H1 (cell line): ENCODE measurements around the gene LRCH3. TPM values are rescaled to one million over a fixed set of nuclear protein-coding genes. Genes with fewer than 3 reads are reported as not detected.

ENCODE experiments used
- BACH1 ChIP-seq: IDR thresholded peaks from 2 replicates; pipeline ENCODE4 v1.6.1; 2012; ENCODE audit warnings: low read length, improper control_type of control experiment
- JUN ChIP-seq: IDR thresholded peaks from 2 replicates; pipeline ENCODE4 v1.6.1; 2011; ENCODE audit warnings: low read depth, mild to moderate bottlenecking, improper control_type of control experiment, low read length
- TEAD4 ChIP-seq: IDR thresholded peaks from 2 replicates; pipeline ENCODE4 v1.6.1; 2012; ENCODE audit warnings: low read depth, low read length, inconsistent platforms, mixed read lengths
- polyA plus RNA-seq, 7 experiments: library from polyadenylated mRNA; depleted of rRNA in 3 of 7; stranded (reverse) in 5 of 7; unstranded in 2 of 7; fragments of >200 nt in 5 of 7; fragments of 200-250 nt in 2 of 7; gene quantifications; 1 replicate in 5 of 7; 2 replicates in 1 of 7; 4 replicates in 1 of 7; pipeline versions ENCODE4 v1.2.1 to v1.2.3, GENCODE V29; 2011 to 2013; ENCODE audit warnings: missing spikeins in 2 of 7, mixed read lengths in 2 of 7
- total RNA-seq: library from RNA; stranded (reverse); fragmentation: NEBNext Ultra II Directional; extraction: Animal tissue kit (Norgen Biotek cat#: 25700); gene quantifications from 2 replicates; pipeline ENCODE4 v1.2.1, GENCODE V29; 2021

The LRCH3 gene
- total and polyA plus RNA-seq, 2 of the 8 experiments (the other 6 are each of a cell fraction or from before 2014, with no cell fraction given), result 58.4 to 66.0 TPM

DNA sequence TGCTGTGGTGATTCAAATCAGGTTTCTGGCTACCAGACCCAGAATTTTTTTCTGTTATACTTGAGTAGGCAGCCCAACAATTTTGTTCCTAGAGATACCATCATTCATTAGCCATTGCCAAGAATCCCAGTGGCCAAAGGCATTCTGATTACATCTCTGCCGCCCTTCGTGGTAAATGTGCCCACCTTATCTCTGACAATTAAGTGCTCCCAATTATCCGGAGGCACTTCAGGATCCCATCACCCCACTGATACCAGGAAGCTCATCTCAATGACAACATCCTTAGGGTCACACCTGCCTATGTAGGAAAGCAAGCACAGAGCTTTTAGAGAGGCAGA is 115.8 kb downstream of the LRCH3 start (continued):
- no peak for TF ChIP-seq BACH1
- TF ChIP-seq JUN, result no peak
- no peak for TF ChIP-seq TEAD4
- TF ChIP-seq, all 59 proteins: peak for 0
